Mammary epithelial cell (primary cell): ENCODE data around the gene COL4A2.

ENCODE experiments used
- CTCF ChIP-seq, 2 donors: IDR thresholded peaks in 1 of 2; conservative IDR thresholded peaks in 1 of 2; 2 replicates each; pipeline ENCODE4 v1.5.1; 2011 to 2012; ENCODE audit warnings: inconsistent platforms in 2 of 2, low read length in 2 of 2, mild to moderate bottlenecking in 2 of 2, control low read depth in 1 of 2, low read depth in 1 of 2; ENCODE audit not compliant: insufficient read depth in 1 of 2; ENCODE audit errors: extremely low read depth in 1 of 2
- EZH2 ChIP-seq: IDR thresholded peaks from 2 replicates; pipeline ENCODE4 v1.6.1; 2012; ENCODE audit warnings: low read length, inconsistent platforms, borderline replicate concordance

- no peak for TF ChIP-seq CTCF (conservative IDR thresholded peaks at IDR 0.05 in 1 of 2, IDR thresholded peaks at IDR 0.05 in 1 of 2; ENCODE audit: extremely low read depth in 1 of 2, insufficient read depth in 1 of 2, low read depth in 1 of 2, low read length in 2 of 2)
- TF ChIP-seq EZH2 = no peak
Observed at GRCh38 chr13:110443622-110444225, 136.6 kb downstream of the COL4A2 start.
